GM10266 (cell line): ENCODE measurements around the gene TMEM62.

Experiments
- DNase-seq: peaks from one replicate; pipeline ENCODE4 v3.0.0; 2012; ENCODE audit errors: extremely low spot score
- TF ChIP-seq, protein P1 (sequence below): IDR thresholded peaks from 2 replicates; pipeline ENCODE4 v1.5.1; 2012; ENCODE audit warnings: mild to moderate bottlenecking, low read depth; ENCODE audit not compliant: control insufficient read depth, insufficient read depth; ENCODE audit errors: missing control alignments

Gene TMEM62

DNA sequence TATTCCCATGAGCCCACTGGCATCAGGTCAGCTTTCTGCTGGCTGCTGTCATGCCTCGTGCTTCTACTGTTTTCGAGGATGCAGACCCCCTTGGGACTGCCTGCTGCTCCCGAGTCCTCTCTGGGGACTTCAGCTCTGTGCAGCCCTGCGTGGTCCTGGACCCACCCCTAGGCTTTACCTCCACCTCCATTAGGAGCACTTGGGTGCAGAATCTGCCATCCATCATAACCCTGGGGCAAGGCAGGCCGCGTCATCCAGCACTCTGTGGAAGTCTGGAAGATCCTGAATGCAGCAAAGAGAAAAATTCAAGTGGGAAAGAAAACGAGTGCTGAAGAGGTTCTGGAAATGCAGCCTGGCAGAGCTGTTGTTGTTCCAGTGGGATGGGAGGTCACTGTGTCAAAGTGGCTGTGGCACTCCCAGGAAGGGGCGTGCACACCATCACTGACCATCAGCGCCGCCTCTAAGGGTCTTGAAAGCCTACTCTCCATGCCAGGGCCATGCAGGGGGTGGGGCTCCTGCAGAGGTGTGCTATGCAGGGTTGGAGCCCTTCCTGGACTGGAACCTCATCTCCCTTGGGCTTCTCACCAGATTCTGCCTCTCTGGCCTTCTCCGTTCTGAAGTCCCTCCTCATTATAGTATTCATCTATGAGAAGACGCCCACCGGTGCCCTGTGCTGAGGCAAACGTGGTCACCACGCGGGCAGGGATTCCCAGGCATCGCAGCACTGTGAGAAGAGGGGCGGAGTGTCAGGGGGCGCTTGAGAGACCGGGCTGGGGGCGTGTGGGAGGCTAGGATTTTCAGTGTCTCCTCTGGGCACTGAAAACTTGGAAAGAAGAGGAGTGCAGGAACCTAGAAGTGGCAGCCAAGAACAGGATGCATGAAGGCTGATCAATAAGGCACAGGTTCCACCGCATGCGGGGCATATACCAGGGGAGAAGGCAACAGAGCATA is 74.9 kb downstream of the TMEM62 start:
- DNase-seq, result no peak
- TF ChIP-seq, protein P1, sequence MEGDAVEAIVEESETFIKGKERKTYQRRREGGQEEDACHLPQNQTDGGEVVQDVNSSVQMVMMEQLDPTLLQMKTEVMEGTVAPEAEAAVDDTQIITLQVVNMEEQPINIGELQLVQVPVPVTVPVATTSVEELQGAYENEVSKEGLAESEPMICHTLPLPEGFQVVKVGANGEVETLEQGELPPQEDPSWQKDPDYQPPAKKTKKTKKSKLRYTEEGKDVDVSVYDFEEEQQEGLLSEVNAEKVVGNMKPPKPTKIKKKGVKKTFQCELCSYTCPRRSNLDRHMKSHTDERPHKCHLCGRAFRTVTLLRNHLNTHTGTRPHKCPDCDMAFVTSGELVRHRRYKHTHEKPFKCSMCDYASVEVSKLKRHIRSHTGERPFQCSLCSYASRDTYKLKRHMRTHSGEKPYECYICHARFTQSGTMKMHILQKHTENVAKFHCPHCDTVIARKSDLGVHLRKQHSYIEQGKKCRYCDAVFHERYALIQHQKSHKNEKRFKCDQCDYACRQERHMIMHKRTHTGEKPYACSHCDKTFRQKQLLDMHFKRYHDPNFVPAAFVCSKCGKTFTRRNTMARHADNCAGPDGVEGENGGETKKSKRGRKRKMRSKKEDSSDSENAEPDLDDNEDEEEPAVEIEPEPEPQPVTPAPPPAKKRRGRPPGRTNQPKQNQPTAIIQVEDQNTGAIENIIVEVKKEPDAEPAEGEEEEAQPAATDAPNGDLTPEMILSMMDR, result no peak

DNA sequence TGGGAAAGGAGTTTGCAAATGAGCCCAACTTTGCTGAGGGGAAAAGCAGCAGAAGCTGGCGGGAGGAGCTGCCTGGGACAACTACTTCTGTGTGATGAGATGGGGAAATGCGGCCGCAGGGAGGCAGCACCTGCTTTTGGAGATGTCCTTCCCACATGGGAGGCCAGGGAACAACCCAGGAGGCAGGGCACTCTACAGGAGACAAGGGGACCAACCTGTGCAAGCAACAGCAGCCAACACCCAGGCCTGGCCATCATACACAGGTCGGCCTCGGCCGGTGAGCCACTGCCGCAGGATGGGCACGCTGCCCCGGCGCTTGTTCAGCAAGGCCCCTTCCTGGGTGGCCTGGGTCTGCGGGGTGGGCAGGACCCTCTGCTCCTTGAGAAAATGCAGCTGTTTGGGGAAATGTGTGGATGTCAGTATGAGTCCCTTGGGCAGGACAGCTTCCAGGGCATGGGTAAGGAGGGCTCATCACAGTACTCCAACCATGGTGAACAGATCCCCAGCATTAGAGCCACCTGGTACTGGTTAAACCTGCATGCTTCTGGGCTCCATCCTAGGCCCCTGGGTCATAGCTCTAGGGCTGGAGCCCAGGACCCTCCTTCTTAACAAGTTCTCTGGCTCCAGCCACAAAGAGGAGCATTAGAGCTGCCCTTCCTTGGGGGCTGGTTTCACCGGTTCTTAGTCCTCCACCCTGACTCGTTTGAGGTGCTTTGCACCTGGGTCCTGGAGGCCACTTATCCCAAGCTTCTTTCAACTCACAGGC is 75.9 kb downstream of the TMEM62 start:
- TF ChIP-seq, protein P1, result no peak
- DNase-seq, result no peak

DNA sequence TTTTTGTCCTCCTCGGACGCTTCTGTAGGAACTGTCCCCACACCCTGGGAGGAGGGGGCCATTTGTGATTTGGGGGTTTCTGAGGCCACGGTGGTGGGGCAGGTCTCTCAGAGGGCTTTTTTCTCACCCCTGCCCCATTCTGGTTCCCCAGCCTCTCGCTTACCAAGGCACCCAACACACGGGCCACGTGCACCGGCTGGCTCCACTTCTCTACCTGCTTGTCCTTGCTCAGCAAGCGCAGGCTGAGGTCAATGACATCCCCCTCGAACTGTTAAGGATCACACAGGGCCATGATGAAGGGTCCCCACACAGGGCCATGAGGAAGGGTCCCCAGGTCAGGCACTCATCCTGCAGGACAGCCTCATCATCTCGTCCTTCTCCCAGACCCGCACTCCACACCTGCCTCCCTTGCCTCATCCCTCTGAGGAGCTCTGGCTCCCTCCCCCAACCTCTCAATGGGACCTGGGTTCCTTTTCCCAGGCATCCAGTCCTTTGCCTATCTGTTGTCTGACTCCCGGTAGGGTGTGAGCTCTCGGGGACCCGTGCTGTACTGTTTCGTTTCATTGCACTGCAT is 76.9 kb downstream of the TMEM62 start:
- TF ChIP-seq, protein P1, result no peak

DNA sequence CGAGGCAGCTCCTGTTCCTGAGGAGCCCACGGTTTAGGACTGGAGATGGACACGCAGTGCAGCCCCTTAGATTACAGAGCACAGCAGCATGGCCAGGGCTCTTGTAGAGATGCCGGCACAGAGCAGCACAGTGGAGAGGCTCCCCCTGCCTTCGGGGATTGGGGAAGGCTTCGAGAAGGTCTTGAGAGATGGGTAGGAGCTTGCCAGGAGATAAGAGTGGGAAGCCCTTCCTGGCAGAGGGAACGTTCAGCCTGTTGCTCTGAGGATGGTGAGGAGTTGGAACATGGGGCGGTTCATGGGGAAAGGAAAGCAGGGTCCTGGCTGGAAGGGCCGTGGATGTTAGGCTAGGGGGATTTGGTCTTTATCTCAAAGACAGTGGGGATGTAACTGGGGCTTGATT is 77.4 kb downstream of the TMEM62 start:
- no peak for DNase-seq
- TF ChIP-seq, protein P1, result no peak

More for the DNA sequence above, 76.9 kb downstream of the TMEM62 start:
- DNase-seq, result no peak

DNA sequence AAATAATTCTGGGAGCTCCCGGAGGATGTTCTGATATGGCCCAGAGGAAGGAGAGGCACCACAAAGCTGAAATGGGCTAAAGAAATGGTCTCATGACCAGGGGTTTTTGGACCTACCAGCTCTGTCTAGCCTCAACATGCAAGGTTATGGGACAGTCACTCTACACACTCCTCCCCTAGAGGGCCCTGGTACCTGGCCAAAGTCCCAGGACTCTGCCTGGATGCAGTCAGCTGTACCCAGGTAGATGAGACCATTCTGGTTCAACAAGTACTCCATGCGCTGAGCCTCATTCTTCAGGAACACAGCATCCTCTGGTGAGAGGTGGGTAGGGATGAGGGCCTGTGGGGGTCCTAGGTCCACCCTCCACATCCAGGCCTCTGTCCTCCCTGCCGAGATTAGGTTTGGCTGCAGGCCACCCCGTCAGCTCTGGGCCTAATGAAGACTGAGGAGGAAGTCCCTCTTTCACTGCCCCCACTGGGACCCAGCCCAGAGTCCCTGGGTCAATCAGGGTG is 77.9 kb downstream of the TMEM62 start:
- TF ChIP-seq, protein P1, result no peak
- no peak for DNase-seq

DNA sequence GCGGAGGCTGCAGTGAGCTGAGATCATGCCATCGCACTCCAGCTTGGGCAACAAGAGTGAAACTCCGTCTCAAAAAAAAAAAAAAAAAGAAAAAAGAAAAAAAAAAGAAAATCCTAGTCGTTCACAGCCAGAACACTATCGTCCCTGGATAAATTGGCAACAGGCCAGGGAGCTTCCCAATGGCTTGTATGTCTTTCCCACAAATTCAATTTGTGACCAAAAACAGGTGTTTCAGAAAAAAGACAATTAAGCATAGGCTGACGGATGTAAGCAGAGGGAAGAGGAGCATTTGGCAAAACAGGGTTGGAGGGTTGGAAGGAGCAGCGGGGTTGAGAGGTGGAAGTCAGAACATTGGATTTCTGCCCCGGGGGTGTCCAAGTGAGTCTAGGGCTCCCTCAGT is 78.9 kb downstream of the TMEM62 start:
- TF ChIP-seq, protein P1, result no peak
- DNase-seq, result no peak
